NCI-H1436 treated with DMSO at 0.1 percent for 48 hours (cell line): ENCODE data around the gene DVL1.

ENCODE experiments used
- DNase-seq: peaks from one replicate; lab custom pipeline; 2025; lab: John Stamatoyannopoulos, UW

DVL1 gene

GRCh38 chr1:1355416-1355815, 6.2 kb upstream of the DVL1 start:
- no peak for DNase-seq

- DNase-seq: no peak
Observed at GRCh38 chr1:1354271-1355247, 5.3 kb upstream of the DVL1 start.

- DNase-seq: no peak
Observed at GRCh38 chr1:1353389-1354151, 4.4 kb upstream of the DVL1 start.

- no peak for DNase-seq
Observed at GRCh38 chr1:1352786-1353388, 3.7 kb upstream of the DVL1 start.

- no peak for DNase-seq
Observed at GRCh38 chr1:1351511-1352427, 2.6 kb upstream of the DVL1 start.

- DNase-seq: no peak
Observed at GRCh38 chr1:1348420-1349255, 580 bp downstream of the DVL1 start.

- no peak for DNase-seq
Observed at GRCh38 chr1:1347663-1348419, 1.4 kb downstream of the DVL1 start.

GRCh38 chr1:1347026-1347595, 2.1 kb downstream of the DVL1 start:
- DNase-seq: no peak

- DNase-seq: no peak
Observed at GRCh38 chr1:1346501-1346890, 2.7 kb downstream of the DVL1 start.

GRCh38 chr1:1345860-1346500, 3.2 kb downstream of the DVL1 start:
- no peak for DNase-seq

- DNase-seq: no peak
Observed at GRCh38 chr1:1345384-1345783, 3.8 kb downstream of the DVL1 start.

GRCh38 chr1:1344655-1345361, 4.4 kb downstream of the DVL1 start:
- DNase-seq: no peak

- DNase-seq: no peak
Observed at GRCh38 chr1:1343811-1344421, 5.3 kb downstream of the DVL1 start.

GRCh38 chr1:1342584-1343115, 6.6 kb downstream of the DVL1 start:
- DNase-seq: no peak

- no peak for DNase-seq
Observed at GRCh38 chr1:1342061-1342562, 7.1 kb downstream of the DVL1 start.

GRCh38 chr1:1341549-1342021, 7.6 kb downstream of the DVL1 start:
- DNase-seq: no peak

- no peak for DNase-seq
Observed at GRCh38 chr1:1340791-1341548, 8.2 kb downstream of the DVL1 start.
